PC-9 (cell line): ENCODE results near the gene ADGRG4. TPM values are rescaled to one million over a fixed set of nuclear protein-coding genes. Genes with fewer than 3 reads are reported as not detected.

Experiments used
- BruUV-seq: library from RNA; stranded (reverse); fragments of 400-500 nt; replicated peaks from 2 replicates; lab custom pipeline; 2021; lab: Mats Ljungman, UMichigan
- CTCF ChIA-PET: fragments of 300-600 bp; sonication (Branson Sonifier 250); formaldehyde crosslinking; loops from one replicate; lab custom pipeline; 2022; ENCODE audit warnings: antibody characterized with exemption; lab: Charles Lee
- POLR2A ChIA-PET: fragments of 300-600 bp; sonication (Branson Sonifier 250); formaldehyde crosslinking; loops from one replicate; lab custom pipeline; 2022; ENCODE audit warnings: antibody characterized with exemption; ENCODE audit not compliant: unreplicated experiment; lab: Charles Lee
- DNase-seq, 2 experiments: peaks; one replicate each; pipeline versions ENCODE4 v3.0.0 to v3.0.0-alpha.2; 2015 to 2022; ENCODE audit warnings: mixed read lengths in 1 of 2
- H2AFZ ChIP-seq: fragments of 200-600 bp; sonication (generic); 2 replicates; pipeline ENCODE4 v1.8.1; 2017; ENCODE audit warnings: antibody characterized with exemption
- H3F3A ChIP-seq: fragments of 200-600 bp; sonication (generic); 2 replicates; pipeline ENCODE4 v1.8.1; 2017; ENCODE audit warnings: antibody characterized with exemption, mild to moderate bottlenecking, low read depth; ENCODE audit not compliant: insufficient read depth
- H3K27ac ChIP-seq: fragments of 200-600 bp; sonication (generic); 2 replicates; pipeline ENCODE4 v1.6.1; 2016; ENCODE audit warnings: mixed run types
- H3K27me3 ChIP-seq: fragments of 200-600 bp; sonication (generic); 2 replicates; pipeline ENCODE4 v1.6.1; 2016; ENCODE audit warnings: low read depth, mixed run types; ENCODE audit not compliant: insufficient read depth
- H3K36me3 ChIP-seq: fragments of 200-600 bp; sonication (generic); 2 replicates; pipeline ENCODE4 v1.6.1; 2016; ENCODE audit warnings: low read depth, mixed run types
- H3K4me1 ChIP-seq: fragments of 200-600 bp; sonication (generic); replicated peaks from 2 replicates; pipeline ENCODE4 v1.6.1; 2016; ENCODE audit warnings: mixed run types; ENCODE audit not compliant: insufficient read depth
- H3K4me2 ChIP-seq: fragments of 200-600 bp; sonication (generic); 2 replicates; pipeline ENCODE4 v1.6.1; 2017; ENCODE audit warnings: mixed run types
- H3K4me3 ChIP-seq: fragments of 200-600 bp; sonication (generic); 2 replicates; pipeline ENCODE4 v1.6.1; 2016; ENCODE audit warnings: mixed run types
- H3K79me2 ChIP-seq: fragments of 200-600 bp; sonication (generic); 2 replicates; pipeline ENCODE4 v1.6.1; 2017; ENCODE audit warnings: low read depth, mixed run types
- H3K9me2 ChIP-seq: fragments of 200-600 bp; sonication (generic); 2 replicates; pipeline ENCODE4 v1.8.1; 2017; ENCODE audit warnings: mild to moderate bottlenecking; ENCODE audit not compliant: insufficient read depth
- H3K9me3 ChIP-seq: fragments of 200-600 bp; sonication (generic); 2 replicates; pipeline ENCODE4 v1.8.1; 2016; ENCODE audit warnings: low read depth; ENCODE audit not compliant: insufficient read depth
- H4K20me1 ChIP-seq: fragments of 200-600 bp; sonication (generic); 2 replicates; pipeline ENCODE4 v1.8.1; 2017; ENCODE audit not compliant: insufficient read depth
- CTCF ChIP-seq: fragments of 200-600 bp; sonication (generic); conservative IDR thresholded peaks from 2 replicates; pipeline ENCODE4 v1.6.1; 2017; ENCODE audit warnings: mixed run types, antibody characterized with exemption, mild to moderate bottlenecking, moderate library complexity
- EZH2 ChIP-seq: fragments of 200-600 bp; sonication (generic); IDR thresholded peaks from 2 replicates; pipeline ENCODE4 v1.8.0; 2017; ENCODE audit warnings: antibody characterized with exemption, low read depth
- intact Hi-C: fragments of 100-400 bp; cut with micrococcal nuclease; formaldehyde crosslinking; loops from one replicate; pipeline ENCODE4 v1.10.0; 2022; ENCODE audit not compliant: unreplicated experiment
- total RNA-seq: library from RNA; stranded (reverse); gene quantifications from 2 replicates; pipeline ENCODE4 v1.2.3, GENCODE V29; 2021

Gene ADGRG4
- total RNA-seq, 1 experiment from 2014 or later: not detected

GRCh38 chrX:136319600-136319999 is 18.8 kb downstream of the ADGRG4 start:
- no peak overlapping the region for H3K27ac ChIP-seq
- H4K20me1 ChIP-seq: no peaks in the 10 kb centered on the region
- H3K4me1 ChIP-seq: no peaks in the 10 kb centered on the region
- intact Hi-C loops: no loop called here
- no peaks in the 10 kb centered on the region for H3K9me3 ChIP-seq
- H3F3A ChIP-seq: no peaks in the 10 kb centered on the region
- no peaks in the 10 kb centered on the region for H3K36me3 ChIP-seq
- DNase-seq: no peak
- no peak overlapping the region for H3K4me3 ChIP-seq
- H3K9me2 ChIP-seq: no peaks in the 10 kb centered on the region
- H3K79me2 ChIP-seq: no peaks in the 10 kb centered on the region
- TF ChIP-seq CTCF: no peak
- TF ChIP-seq EZH2: no peak
- BruUV-seq: no TSS peak
- H2AFZ ChIP-seq: no peak overlapping the region
- ChIA-PET CTCF (no interaction called here), POLR2A (no interaction called here)
- H3K4me2 ChIP-seq: no peak overlapping the region
- H3K27me3 ChIP-seq: no peaks in the 10 kb centered on the region

- Histone ChIP-seq H3K4me3 (no peak overlapping the region), H3K27ac (no peak overlapping the region), H4K20me1 (no peaks in the 10 kb centered on the region), H3K36me3 (no peaks in the 10 kb centered on the region), H3K4me2 (no peak overlapping the region), H3K79me2 (no peaks in the 10 kb centered on the region), H3K4me1 (no peaks in the 10 kb centered on the region), H3K27me3 (no peaks in the 10 kb centered on the region), H2AFZ (no peak overlapping the region), H3K9me2 (no peaks in the 10 kb centered on the region), H3K9me3 (no peaks in the 10 kb centered on the region), H3F3A (no peaks in the 10 kb centered on the region)
- TF ChIP-seq EZH2 (no peak), CTCF (no peak)
- ChIA-PET POLR2A (no interaction called here), CTCF (no interaction called here)
- no peak for DNase-seq
- BruUV-seq: no TSS peak
- intact Hi-C loops: no loop called here
Observed at GRCh38 chrX:136321532-136321931, 20.8 kb downstream of the ADGRG4 start.

GRCh38 chrX:136322064-136322463 is 21.3 kb downstream of the ADGRG4 start:
- no peaks in the 10 kb centered on the region for H3K36me3 ChIP-seq
- H2AFZ ChIP-seq: no peak overlapping the region
- ChIA-PET POLR2A (no interaction called here), CTCF (no interaction called here)
- intact Hi-C loops: no loop called here
- no peak for DNase-seq
- no TSS peak for BruUV-seq
- no peaks in the 10 kb centered on the region for H3K9me3 ChIP-seq
- no peak overlapping the region for H3K27ac ChIP-seq
- H3K79me2 ChIP-seq: no peaks in the 10 kb centered on the region
- no peak overlapping the region for H3K4me2 ChIP-seq
- no peaks in the 10 kb centered on the region for H3K27me3 ChIP-seq
- H3K4me1 ChIP-seq: no peaks in the 10 kb centered on the region
- TF ChIP-seq CTCF: no peak
- no peak for TF ChIP-seq EZH2
- H4K20me1 ChIP-seq: no peaks in the 10 kb centered on the region
- H3F3A ChIP-seq: no peaks in the 10 kb centered on the region
- H3K4me3 ChIP-seq: no peak overlapping the region
- no peaks in the 10 kb centered on the region for H3K9me2 ChIP-seq
